IMR-90 (cell line): ENCODE results near the gene DOCK2. TPM values are rescaled to one million over a fixed set of nuclear protein-coding genes. Genes with fewer than 3 reads are reported as not detected.

Source experiments
- ATAC-seq: fragments of 200-7000 bp; cut with Tn5 transposase; 2 replicates; pipeline ENCODE4 v1.9.1; 2020; ENCODE audit warnings: low read depth, mild to moderate bottlenecking, moderate library complexity
- BruUV-seq: library from RNA; stranded (reverse); fragments of 400-500 nt; replicated peaks from 2 replicates; lab custom pipeline; 2021; lab: Mats Ljungman, UMichigan
- CTCF ChIA-PET: fragments of 300-600 bp; formaldehyde crosslinking; extraction: SDS; loops from one replicate; lab custom pipeline; 2021; ENCODE audit warnings: antibody characterized with exemption; lab: Yijun Ruan, JAX
- POLR2A ChIA-PET: fragments of 300-600 bp; sonication (Branson Sonifier 250); formaldehyde crosslinking; loops from one replicate; lab custom pipeline; 2022; ENCODE audit warnings: antibody characterized with exemption; ENCODE audit not compliant: unreplicated experiment; lab: Charles Lee
- DNase-seq: peaks from one replicate; pipeline ENCODE4 v3.0.0; 2013
- H2AFZ ChIP-seq: replicated peaks from 2 replicates; pipeline ENCODE3; 2013; ENCODE audit warnings: low read length, mild to moderate bottlenecking; ENCODE audit not compliant: poor library complexity
- H2AK5ac ChIP-seq: 2 replicates; pipeline ENCODE4 v1.6.1; 2013; ENCODE audit warnings: low read depth, low read length, inconsistent platforms
- H2AK9ac ChIP-seq: replicated peaks from 2 replicates; pipeline ENCODE3; 2013; ENCODE audit warnings: mild to moderate bottlenecking, low read depth, low read length, moderate library complexity; ENCODE audit not compliant: poor library complexity
- H2BK120ac ChIP-seq: 2 replicates; pipeline ENCODE4 v1.6.1; 2013; ENCODE audit warnings: low read depth, low read length, inconsistent platforms
- H2BK15ac ChIP-seq: 3 replicates; pipeline ENCODE4 v1.6.1; 2013; ENCODE audit warnings: low read depth, low read length, inconsistent platforms
- H2BK20ac ChIP-seq: 2 replicates; pipeline ENCODE4 v1.6.1; 2013; ENCODE audit warnings: low read depth, mild to moderate bottlenecking, inconsistent platforms, low read length, moderate library complexity
- H2BK5ac ChIP-seq: 2 replicates; pipeline ENCODE4 v1.6.1; 2013; ENCODE audit warnings: mild to moderate bottlenecking, low read depth, low read length, inconsistent platforms; ENCODE audit not compliant: poor library complexity, severe bottlenecking
- H3K14ac ChIP-seq: replicated peaks from 2 replicates; pipeline ENCODE4 v1.6.1; 2013; ENCODE audit warnings: low read depth, low read length, inconsistent platforms
- H3K18ac ChIP-seq: 2 replicates; pipeline ENCODE4 v1.6.1; 2013; ENCODE audit warnings: low read depth, low read length, control low read depth
- H3K23ac ChIP-seq: 2 replicates; pipeline ENCODE4 v1.6.1; 2013; ENCODE audit warnings: low read depth, low read length, inconsistent platforms
- H3K27ac ChIP-seq: 2 replicates; pipeline ENCODE4 v1.5.1; 2013; ENCODE audit warnings: mild to moderate bottlenecking, control low read depth, low read length; ENCODE audit not compliant: insufficient read depth
- H3K27me3 ChIP-seq: 2 replicates; pipeline ENCODE4 v1.6.1; 2013; ENCODE audit warnings: low read length; ENCODE audit not compliant: control insufficient read depth, insufficient read depth
- H3K36me3 ChIP-seq: 2 replicates; pipeline ENCODE4 v1.6.1; 2013; ENCODE audit warnings: low read length, mixed read lengths; ENCODE audit not compliant: control insufficient read depth, insufficient read depth
- H3K4ac ChIP-seq: 2 replicates; pipeline ENCODE4 v1.6.1; 2013; ENCODE audit warnings: low read depth, low read length, inconsistent platforms
- H3K4me1 ChIP-seq: 2 replicates; pipeline ENCODE4 v1.6.1; 2013; ENCODE audit warnings: low read length, mixed read lengths; ENCODE audit not compliant: control insufficient read depth, insufficient read depth
- H3K4me2 ChIP-seq: 2 replicates; pipeline ENCODE4 v1.6.1; 2013; ENCODE audit warnings: low read depth, mild to moderate bottlenecking, control low read depth, low read length, moderate library complexity
- H3K4me3 ChIP-seq: 2 replicates; pipeline ENCODE4 v1.5.1; 2013; ENCODE audit warnings: low read depth, mild to moderate bottlenecking, control low read depth, low read length, moderate library complexity; ENCODE audit not compliant: insufficient read depth
- H3K56ac ChIP-seq: 2 replicates; pipeline ENCODE4 v1.6.1; 2013; ENCODE audit warnings: low read length, inconsistent platforms; ENCODE audit not compliant: insufficient read depth; ENCODE audit errors: extremely low read depth
- H3K79me1 ChIP-seq, 2 experiments: 2 replicates each; pipeline ENCODE4 v1.6.1; 2013; ENCODE audit warnings: low read length in 2 of 2, inconsistent platforms in 1 of 2, low read depth in 1 of 2
- H3K9ac ChIP-seq: 2 replicates; pipeline ENCODE4 v1.6.1; 2013; ENCODE audit warnings: low read depth, low read length, control low read depth
- H3K9me1 ChIP-seq: 2 replicates; pipeline ENCODE4 v1.6.1; 2013; ENCODE audit warnings: low read length, inconsistent platforms; ENCODE audit not compliant: insufficient read depth
- H3K9me3 ChIP-seq: 2 replicates; pipeline ENCODE4 v1.6.1; 2013; ENCODE audit warnings: low read length; ENCODE audit not compliant: control insufficient read depth, insufficient read depth
- H4K20me1 ChIP-seq: 2 replicates; pipeline ENCODE4 v1.6.1; 2013; ENCODE audit warnings: low read length, inconsistent platforms; ENCODE audit not compliant: insufficient read depth
- H4K5ac ChIP-seq: 2 replicates; pipeline ENCODE4 v1.6.1; 2013; ENCODE audit warnings: mild to moderate bottlenecking, low read depth, low read length, control low read depth
- H4K8ac ChIP-seq, 2 experiments: 2 replicates each; pipeline ENCODE4 v1.6.1; 2013; ENCODE audit warnings: low read depth in 2 of 2, low read length in 2 of 2, control low read depth in 1 of 2, inconsistent platforms in 1 of 2
- H4K91ac ChIP-seq: 2 replicates; pipeline ENCODE4 v1.6.1; 2013; ENCODE audit warnings: low read depth, low read length, inconsistent platforms; ENCODE audit not compliant: insufficient read depth
- BHLHE40 ChIP-seq: fragments of 150-350 bp; IDR thresholded peaks from 2 replicates; pipeline ENCODE4 v1.6.1; 2016; ENCODE audit warnings: mild to moderate bottlenecking, low read depth, low read length
- CEBPB ChIP-seq: IDR thresholded peaks from 2 replicates; pipeline ENCODE4 v1.6.1; 2012; ENCODE audit warnings: low read depth, low read length, improper control_type of control experiment
- CHD1 ChIP-seq: IDR thresholded peaks from 2 replicates; pipeline ENCODE4 v1.6.1; 2012; ENCODE audit warnings: low read depth, low read length, improper control_type of control experiment
- CTCF ChIP-seq: conservative IDR thresholded peaks from 2 replicates; pipeline ENCODE4 v1.5.1; 2012; ENCODE audit warnings: mild to moderate bottlenecking, low read depth, low read length, improper control_type of control experiment
- FOS ChIP-seq: fragments of 150-350 bp; IDR thresholded peaks from 2 replicates; pipeline ENCODE4 v1.6.1; 2016; ENCODE audit warnings: low read depth, low read length
- MAFK ChIP-seq: IDR thresholded peaks from 2 replicates; pipeline ENCODE4 v1.6.1; 2012; ENCODE audit warnings: low read depth, low read length, improper control_type of control experiment
- MXI1 ChIP-seq: IDR thresholded peaks from 2 replicates; pipeline ENCODE4 v1.6.1; 2012; ENCODE audit warnings: low read depth, mild to moderate bottlenecking, low read length, moderate library complexity, borderline replicate concordance
- NFE2L2 ChIP-seq: fragments of 150-350 bp; IDR thresholded peaks from 2 replicates; pipeline ENCODE4 v1.6.1; 2016; ENCODE audit warnings: low read depth, mild to moderate bottlenecking, low read length
- POLR2A ChIP-seq: IDR thresholded peaks from 2 replicates; pipeline ENCODE4 v1.6.1; 2012; ENCODE audit warnings: mild to moderate bottlenecking, low read depth, low read length
- RAD21 ChIP-seq: IDR thresholded peaks from 2 replicates; pipeline ENCODE4 v1.6.1; 2012; ENCODE audit warnings: low read length, improper control_type of control experiment
- RCOR1 ChIP-seq: IDR thresholded peaks from 2 replicates; pipeline ENCODE4 v1.6.1; 2012; ENCODE audit warnings: mild to moderate bottlenecking, low read length, improper control_type of control experiment; ENCODE audit not compliant: insufficient replicate concordance
- RFX5 ChIP-seq: IDR thresholded peaks from 2 replicates; pipeline ENCODE4 v1.8.0; 2012; ENCODE audit warnings: low read depth, mild to moderate bottlenecking, low read length, moderate library complexity
- SMC3 ChIP-seq: fragments of 150-350 bp; IDR thresholded peaks from 2 replicates; pipeline ENCODE4 v1.6.1; 2016; ENCODE audit warnings: low read depth, mild to moderate bottlenecking, antibody characterized with exemption, low read length, moderate library complexity
- WGBS, 2 experiments: methylation state at CpG; one replicate each; pipeline versions ENCODE4 v1.1.5 to v1.1.7; 2013; ENCODE audit warnings: missing lambda C conversion rate in 2 of 2; ENCODE audit not compliant: insufficient read length in 1 of 2; ENCODE audit errors: extremely low coverage in 2 of 2; 5-methylcytosine and 5-hydroxymethylcytosine counted together
- dilution Hi-C: fragments of 300-500 bp; cut with HindIII; formaldehyde crosslinking; loops from one replicate; pipeline ENCODE4 v1.14.3; 2018; ENCODE audit warnings: low sequenced_read_pairs; ENCODE audit not compliant: unreplicated experiment
- in situ Hi-C: fragments of 300-500 bp; cut with MboI; formaldehyde crosslinking; loops from 3 replicates; pipeline ENCODE4 v1.14.3; 2019; ENCODE audit warnings: low sequenced_read_pairs, inconsistent platforms, mixed read lengths
- intact Hi-C: fragments of 100-400 bp; cut with micrococcal nuclease; formaldehyde crosslinking; loops from 2 replicates; pipeline ENCODE4 v1.10.0; 2022
- polyA plus RNA-seq, 3 experiments: library from polyadenylated mRNA; depleted of rRNA; stranded (reverse); fragments of >200 nt; gene quantifications; 2 replicates each; pipeline ENCODE4 v1.2.3, GENCODE V29; 2012; ENCODE audit warnings: low replicate concordance in 1 of 3
- total RNA-seq: library from RNA; depleted of rRNA; stranded (reverse); fragments of >200 nt; gene quantifications from 2 replicates; pipeline ENCODE4 v1.2.3, GENCODE V29; 2012
- TF ChIP-seq, protein P1 (sequence below): fragments of 150-350 bp; IDR thresholded peaks from 2 replicates; pipeline ENCODE4 v1.6.1; 2017; ENCODE audit warnings: mild to moderate bottlenecking, antibody characterized with exemption, low read length, low read depth

DOCK2 gene
- total and polyA plus RNA-seq, 2 of the 4 experiments (the other 2 are of a cell fraction), result 0.72 to 3.0 TPM

- intact Hi-C loops (no loop called here), in situ Hi-C loops (no loop called here), dilution Hi-C loops (no loop called here)
- Histone ChIP-seq H3K9ac (no peak overlapping the region), H3K36me3 (no peaks in the 10 kb centered on the region; the same call in 1 of the 2 replicates), H3K4ac (no peak overlapping the region), H2AFZ (no peak overlapping the region), H4K91ac (no peak overlapping the region), H3K23ac (no peak overlapping the region), H2BK15ac (no peak overlapping the region), H3K4me2 (no peak overlapping the region), H3K18ac (no peak overlapping the region), H4K8ac (no peak overlapping the region), H3K27me3 (no peaks in the 10 kb centered on the region), H4K5ac (no peak overlapping the region), H3K9me1 (no peaks in the 10 kb centered on the region; the same call in 1 of the 2 replicates), H2BK5ac (no peak overlapping the region), H3K9me3 (no peaks in the 10 kb centered on the region), H3K79me1 (peaks cover 3 to 16% of the 10 kb centered on the region in 2 experiments; a peak in 3 of 4 replicates), H3K56ac (no peak overlapping the region), H4K20me1 (no peaks in the 10 kb centered on the region), H2AK9ac (no peak overlapping the region), H2BK20ac (no peak overlapping the region), H3K27ac (no peak overlapping the region), H2BK120ac (no peak overlapping the region), H3K4me3 (no peak overlapping the region), H3K14ac (no peak overlapping the region), H2AK5ac (no peak overlapping the region), H3K4me1 (peaks cover 1% of the 10 kb centered on the region; the same call in 1 of the 2 replicates)
- TF ChIP-seq CEBPB, result no peak
- no peak for TF ChIP-seq POLR2A
- no peak for TF ChIP-seq MXI1
- TF ChIP-seq, protein P1, sequence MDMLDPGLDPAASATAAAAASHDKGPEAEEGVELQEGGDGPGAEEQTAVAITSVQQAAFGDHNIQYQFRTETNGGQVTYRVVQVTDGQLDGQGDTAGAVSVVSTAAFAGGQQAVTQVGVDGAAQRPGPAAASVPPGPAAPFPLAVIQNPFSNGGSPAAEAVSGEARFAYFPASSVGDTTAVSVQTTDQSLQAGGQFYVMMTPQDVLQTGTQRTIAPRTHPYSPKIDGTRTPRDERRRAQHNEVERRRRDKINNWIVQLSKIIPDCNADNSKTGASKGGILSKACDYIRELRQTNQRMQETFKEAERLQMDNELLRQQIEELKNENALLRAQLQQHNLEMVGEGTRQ, result no peak
- no peak for TF ChIP-seq NFE2L2
- no peak for TF ChIP-seq MAFK
- no peak for TF ChIP-seq CHD1
- no peak for TF ChIP-seq CTCF
- no peak for TF ChIP-seq RFX5
- TF ChIP-seq RCOR1, result no peak
- no peak for TF ChIP-seq SMC3
- no peak for TF ChIP-seq BHLHE40
- TF ChIP-seq FOS, result no peak
- TF ChIP-seq RAD21, result no peak
- ATAC-seq, result no peak
- ChIA-PET POLR2A (no interaction called here), CTCF (no interaction called here)
- no TSS peak for BruUV-seq
- DNase-seq, result no peak
- no CpG with 5 or more reads among the region's 4 CpGs for WGBS, 2 experiments
Measured at GRCh38 chr5:169889572-169889971, 252.5 kb downstream of the DOCK2 start.
